GM19395 (cell line): ENCODE results near the gene KLHL24.
"Not testable (repeated sequence)": the region's sequence is repeated elsewhere in the genome, so short reads cannot be mapped to it uniquely, and the experiment has no call there.

Experiments
- ATAC-seq: cut with Tn5 transposase; IDR thresholded peaks from one replicate; pipeline ENCODE4 v1.9.1; 2021; ENCODE audit warnings: mild to moderate bottlenecking, moderate library complexity; ENCODE audit not compliant: unreplicated experiment

The KLHL24 gene

GRCh38 chr3:183635431-183636220 is at the start of gene KLHL24:
KLHL24 (plus strand) TSS chr3:183635623; CDS start chr3:183650357, 14,734 bp downstream.
- ATAC-seq: peak; percentile 90

GRCh38 chr3:183586477-183586876 is 48.9 kb upstream of the KLHL24 start:
- ATAC-seq: no peak

- no peak for ATAC-seq
Measured at GRCh38 chr3:183587336-183587735, 48.1 kb upstream of the KLHL24 start.

- no peak for ATAC-seq
Measured at GRCh38 chr3:183590442-183590841, 45.0 kb upstream of the KLHL24 start.

- ATAC-seq: peak; percentile 96
Measured at GRCh38 chr3:183591881-183592521, 43.4 kb upstream of the KLHL24 start.

GRCh38 chr3:183592821-183593220 is 42.6 kb upstream of the KLHL24 start:
- ATAC-seq: no peak

- ATAC-seq: no peak
Measured at GRCh38 chr3:183594636-183595035, 40.8 kb upstream of the KLHL24 start.

GRCh38 chr3:183597959-183598358 is 37.5 kb upstream of the KLHL24 start:
- ATAC-seq: no peak

GRCh38 chr3:183611326-183611725 is 24.1 kb upstream of the KLHL24 start:
- ATAC-seq: not testable (repeated sequence)

- ATAC-seq: no peak
Measured at GRCh38 chr3:183613366-183614285, 21.8 kb upstream of the KLHL24 start.

GRCh38 chr3:183618542-183618941 is 16.9 kb upstream of the KLHL24 start:
- ATAC-seq: no peak

- ATAC-seq: no peak
Measured at GRCh38 chr3:183619010-183619409, 16.4 kb upstream of the KLHL24 start.

GRCh38 chr3:183619624-183620251 is 15.7 kb upstream of the KLHL24 start:
- no peak for ATAC-seq

GRCh38 chr3:183620252-183620628 is 15.2 kb upstream of the KLHL24 start:
- no peak for ATAC-seq

GRCh38 chr3:183622473-183622872 is 12.9 kb upstream of the KLHL24 start:
- ATAC-seq: not testable (repeated sequence)

- ATAC-seq: no peak
Measured at GRCh38 chr3:183626877-183627594, 8.4 kb upstream of the KLHL24 start.

- no peak for ATAC-seq
Measured at GRCh38 chr3:183629546-183630301, 5.7 kb upstream of the KLHL24 start.

- no peak for ATAC-seq
Measured at GRCh38 chr3:183631715-183632114, 3.7 kb upstream of the KLHL24 start.

- ATAC-seq: not testable (repeated sequence)
Measured at GRCh38 chr3:183632725-183633124, 2.7 kb upstream of the KLHL24 start.
